Mesenchymal stem cell (in vitro differentiated cells and primary cell): ENCODE measurements around the gene C11orf54.
A peak's percentile ranks its signal among the peaks of the same experiment; 100 is the strongest.
"Not testable (repeated sequence)": the region's sequence is repeated elsewhere in the genome, so short reads cannot be mapped to it uniquely, and the experiment has no call there.

Source experiments
- DNase-seq: peaks from one replicate; pipeline ENCODE4 v3.0.0-alpha.2; 2013
- H2AFZ ChIP-seq: one replicate; pipeline ENCODE4 v1.6.1; 2013; ENCODE audit warnings: low read depth, mild to moderate bottlenecking, control low read depth, inconsistent platforms, low read length, moderate library complexity
- H2AK5ac ChIP-seq: 2 replicates; pipeline ENCODE4 v1.6.1; 2013; ENCODE audit warnings: low read length, moderate library complexity, mild to moderate bottlenecking, inconsistent platforms; ENCODE audit not compliant: severe bottlenecking
- H2BK120ac ChIP-seq: one replicate; pipeline ENCODE4 v1.6.1; 2013; ENCODE audit warnings: low read depth, mild to moderate bottlenecking, inconsistent platforms, low read length, moderate library complexity
- H2BK12ac ChIP-seq, 2 experiments: one replicate each; pipeline ENCODE4 v1.6.1; 2013; ENCODE audit warnings: inconsistent platforms in 2 of 2, low read length in 2 of 2, mild to moderate bottlenecking in 2 of 2, moderate library complexity in 2 of 2, control low read depth in 1 of 2
- H2BK15ac ChIP-seq: one replicate; pipeline ENCODE4 v1.6.1; 2013; ENCODE audit warnings: mild to moderate bottlenecking, low read depth, inconsistent platforms; ENCODE audit not compliant: poor library complexity, severe bottlenecking
- H2BK5ac ChIP-seq: 2 replicates; pipeline ENCODE4 v1.6.1; 2013; ENCODE audit warnings: low read depth, mild to moderate bottlenecking, low read length, control low read depth, inconsistent platforms; ENCODE audit not compliant: poor library complexity, severe bottlenecking
- H3K14ac ChIP-seq, 2 experiments: one replicate each; pipeline ENCODE4 v1.6.1; 2013; ENCODE audit warnings: inconsistent platforms in 2 of 2, low read length in 2 of 2, control low read depth in 1 of 2, mild to moderate bottlenecking in 1 of 2, moderate library complexity in 1 of 2
- H3K18ac ChIP-seq, 2 experiments: one replicate each; pipeline ENCODE4 v1.6.1; 2013; ENCODE audit warnings: inconsistent platforms in 2 of 2, low read length in 2 of 2, control low read depth in 1 of 2, low read depth in 1 of 2, mild to moderate bottlenecking in 1 of 2
- H3K23ac ChIP-seq, 2 experiments: one replicate each; pipeline ENCODE4 v1.6.1; 2013; ENCODE audit warnings: inconsistent platforms in 2 of 2, low read length in 2 of 2, mild to moderate bottlenecking in 2 of 2, moderate library complexity in 2 of 2, control low read depth in 1 of 2
- H3K27ac ChIP-seq: 2 replicates; pipeline ENCODE4 v1.5.1; 2013; ENCODE audit warnings: mild to moderate bottlenecking, moderate library complexity, low read length, control low read depth, inconsistent platforms; ENCODE audit not compliant: poor library complexity, severe bottlenecking
- H3K27me3 ChIP-seq, 2 experiments: 2 replicates each; pipeline versions ENCODE4 v1.6.1 to v1.7.0; 2013; ENCODE audit warnings: low read length in 2 of 2, mild to moderate bottlenecking in 2 of 2, moderate library complexity in 2 of 2, control low read depth in 1 of 2, inconsistent platforms in 1 of 2; ENCODE audit not compliant: control insufficient read depth in 1 of 2, insufficient read depth in 1 of 2
- H3K36me3 ChIP-seq, 2 experiments: 2 replicates each; pipeline versions ENCODE4 v1.6.1 to v1.7.0; 2013; ENCODE audit warnings: low read length in 2 of 2, control low read depth in 1 of 2, inconsistent platforms in 1 of 2, low read depth in 1 of 2, mild to moderate bottlenecking in 1 of 2; ENCODE audit not compliant: insufficient read depth in 2 of 2, control insufficient read depth in 1 of 2
- H3K4ac ChIP-seq, 2 experiments: one replicate each; pipeline ENCODE4 v1.6.1; 2013; ENCODE audit warnings: inconsistent platforms in 2 of 2, low read length in 2 of 2, mild to moderate bottlenecking in 2 of 2, moderate library complexity in 2 of 2, control low read depth in 1 of 2, low read depth in 1 of 2
- H3K4me1 ChIP-seq: 2 replicates; pipeline ENCODE4 v1.6.1; 2013; ENCODE audit warnings: low read depth, low read length, control low read depth; ENCODE audit not compliant: control insufficient read depth, insufficient read depth
- H3K4me2 ChIP-seq: 2 replicates; pipeline ENCODE4 v1.6.1; 2013; ENCODE audit warnings: low read length, mild to moderate bottlenecking, inconsistent platforms; ENCODE audit not compliant: poor library complexity, severe bottlenecking
- H3K4me3 ChIP-seq, 2 experiments: 2 replicates each; pipeline versions ENCODE4 v1.5.1 to v1.7.0; 2013; ENCODE audit warnings: low read length in 2 of 2, mild to moderate bottlenecking in 2 of 2, control low read depth in 1 of 2, low read depth in 1 of 2; ENCODE audit not compliant: insufficient read depth in 1 of 2
- H3K79me1 ChIP-seq: replicated peaks from 2 replicates; pipeline ENCODE4 v1.6.1; 2013; ENCODE audit warnings: mild to moderate bottlenecking, control low read depth, low read length, inconsistent platforms; ENCODE audit not compliant: poor library complexity, severe bottlenecking
- H3K9ac ChIP-seq: 2 replicates; pipeline ENCODE4 v1.7.0; 2013; ENCODE audit warnings: mild to moderate bottlenecking, low read length, moderate library complexity
- H3K9me3 ChIP-seq: 2 replicates; pipeline ENCODE4 v1.7.0; 2013; ENCODE audit warnings: mild to moderate bottlenecking, low read length; ENCODE audit not compliant: control insufficient read depth
- H4K8ac ChIP-seq: one replicate; pipeline ENCODE4 v1.6.1; 2013; ENCODE audit warnings: inconsistent platforms, mild to moderate bottlenecking, low read length, moderate library complexity
- H4K91ac ChIP-seq: one replicate; pipeline ENCODE4 v1.6.1; 2013; ENCODE audit warnings: mild to moderate bottlenecking, low read length, inconsistent platforms
- WGBS: methylation state at CpG from one replicate; pipeline ENCODE4 v1.1.7; 2013; ENCODE audit warnings: mixed read lengths; 5-methylcytosine and 5-hydroxymethylcytosine counted together

Gene C11orf54

DNA sequence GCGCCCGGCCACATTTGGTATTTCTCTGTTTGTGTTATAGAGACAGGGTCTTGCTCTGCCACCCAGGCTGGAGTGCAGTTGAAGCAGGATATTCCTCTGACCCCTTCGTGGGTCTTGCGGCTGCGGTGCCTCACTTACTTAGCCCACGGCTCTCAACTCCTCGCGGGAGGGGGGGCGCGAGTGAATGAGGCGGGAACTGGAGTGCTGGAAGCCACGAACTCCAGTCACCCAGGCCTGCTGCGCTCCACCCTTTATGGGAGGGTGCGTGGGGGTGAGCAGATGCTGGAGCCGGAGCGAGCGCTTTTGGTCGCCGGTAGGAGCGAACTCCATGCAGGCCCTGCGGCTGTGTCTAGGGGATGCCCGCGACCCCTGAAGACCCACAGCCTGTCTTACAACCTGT lies 1.8 kb downstream of the C11orf54 start:
- no peak overlapping the region for H3K14ac ChIP-seq
- H3K4ac ChIP-seq, result no peak overlapping the region
- H3K27me3 ChIP-seq, result no peaks in the 10 kb centered on the region
- no peaks in the 10 kb centered on the region for H3K9me3 ChIP-seq
- no peak overlapping the region for H2BK12ac ChIP-seq
- WGBS, result 97% methylated on average over 23 of the region's 23 CpGs
- H3K4me1 ChIP-seq, result peaks cover 10% of the 10 kb centered on the region
- H3K23ac ChIP-seq, result peak overlapping the region in 1 of 2 experiments; percentile 70
- no peak overlapping the region for H3K18ac ChIP-seq
- H3K79me1 ChIP-seq, result peaks cover 8% of the 10 kb centered on the region
- DNase-seq, result no peak
- no peak overlapping the region for H4K8ac ChIP-seq
- no peak overlapping the region for H4K91ac ChIP-seq
- no peak overlapping the region for H3K4me2 ChIP-seq
- peaks cover 9 to 25% of the 10 kb centered on the region in 2 experiments for H3K36me3 ChIP-seq
- H2BK5ac ChIP-seq, result peak overlapping the region; percentile 32
- no peak overlapping the region for H2BK15ac ChIP-seq
- no peak overlapping the region for H2AFZ ChIP-seq
- no peak overlapping the region for H3K4me3 ChIP-seq
- no peak overlapping the region for H2AK5ac ChIP-seq
- H3K9ac ChIP-seq, result no peak overlapping the region
- no peak overlapping the region for H2BK120ac ChIP-seq
- H3K27ac ChIP-seq, result no peak overlapping the region

DNA sequence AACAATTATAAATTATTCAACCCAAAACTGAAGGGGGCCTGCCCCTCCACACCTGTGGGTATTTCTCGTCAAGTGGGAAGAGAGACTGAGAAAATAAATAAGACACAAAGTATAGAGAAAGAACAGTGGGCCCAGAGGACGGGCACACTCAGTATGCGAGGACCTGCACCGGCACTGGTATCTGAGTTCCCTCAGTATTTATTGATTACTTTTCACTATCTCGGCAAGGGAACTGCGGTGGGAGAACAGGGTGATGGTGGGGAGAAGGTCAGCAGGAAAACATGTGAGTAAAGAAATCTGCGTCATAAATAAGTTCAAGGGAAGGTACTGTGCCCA lies 3.2 kb downstream of the C11orf54 start:
- H2BK120ac ChIP-seq, result no peak overlapping the region
- no peak overlapping the region for H2AFZ ChIP-seq
- H3K27ac ChIP-seq, result peak overlapping the region; percentile 78
- H2BK15ac ChIP-seq, result no peak overlapping the region
- H3K23ac ChIP-seq, result no peak overlapping the region
- H3K4me2 ChIP-seq, result no peak overlapping the region
- H4K91ac ChIP-seq, result no peak overlapping the region
- peak overlapping the region; percentile 3 for H2AK5ac ChIP-seq
- H3K4ac ChIP-seq, result no peak overlapping the region
- H4K8ac ChIP-seq, result no peak overlapping the region
- peak overlapping the region; percentile 63 for H3K9ac ChIP-seq
- H3K4me3 ChIP-seq, result peak overlapping the region in 1 of 2 experiments; percentile 43
- H3K36me3 ChIP-seq, result peaks cover 9 to 12% of the 10 kb centered on the region in 2 experiments
- no peak overlapping the region for H3K14ac ChIP-seq
- H3K9me3 ChIP-seq, result no peaks in the 10 kb centered on the region
- DNase-seq, result no peak
- H2BK12ac ChIP-seq, result no peak overlapping the region
- no peak overlapping the region for H3K18ac ChIP-seq
- 95% methylated on average over 7 of the region's 7 CpGs for WGBS
- peaks cover 10% of the 10 kb centered on the region for H3K4me1 ChIP-seq
- no peaks in the 10 kb centered on the region for H3K27me3 ChIP-seq
- no peak overlapping the region for H2BK5ac ChIP-seq
- H3K79me1 ChIP-seq, result peaks cover 8% of the 10 kb centered on the region

DNA sequence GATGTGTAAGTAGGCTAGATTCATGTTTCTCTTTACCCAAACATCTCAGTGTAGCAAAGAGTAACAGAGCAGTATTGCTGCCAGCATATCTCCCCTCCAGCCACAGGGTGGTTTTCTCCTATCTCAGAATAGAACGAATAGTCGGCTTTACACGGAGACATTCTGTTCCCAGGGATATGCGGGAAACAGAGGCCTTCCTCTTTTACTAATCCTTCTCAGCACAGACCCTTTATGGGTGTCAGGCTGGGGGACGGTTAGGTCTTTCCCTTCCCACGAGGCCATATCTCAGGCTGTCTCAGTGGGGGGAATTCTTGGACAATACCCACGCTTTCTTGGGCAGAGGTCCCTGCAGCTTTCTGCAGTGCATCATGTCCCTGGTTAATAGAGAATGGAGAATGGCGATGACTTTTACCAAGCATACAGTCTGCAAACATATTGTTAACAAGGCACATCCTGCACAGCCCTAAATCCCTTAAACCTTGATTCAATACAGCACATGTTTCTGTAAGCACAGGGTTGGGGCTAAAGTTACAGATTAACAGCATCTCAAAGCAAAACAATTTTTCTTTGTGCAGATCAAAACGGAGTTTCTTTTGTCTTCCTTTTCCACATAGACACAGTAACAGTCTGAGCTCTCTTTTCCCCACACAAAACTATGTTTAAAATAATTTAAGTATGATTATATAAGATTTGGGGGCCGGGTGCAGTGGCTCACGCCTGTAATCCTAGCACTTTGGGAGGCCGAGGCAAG lies 3.7 kb downstream of the C11orf54 start:
- DNase-seq, H2BK5ac ChIP-seq, H2BK12ac ChIP-seq, H2AK5ac ChIP-seq, H4K8ac ChIP-seq, H4K91ac ChIP-seq, H3K36me3 ChIP-seq, H3K23ac ChIP-seq, H3K9me3 ChIP-seq, H3K14ac ChIP-seq, H2BK15ac ChIP-seq, H3K4ac ChIP-seq, H3K18ac ChIP-seq, H3K27me3 ChIP-seq, H2BK120ac ChIP-seq, H2AFZ ChIP-seq, H3K79me1 ChIP-seq: not testable (repeated sequence)
- 71% methylated on average over 11 of the region's 12 CpGs for WGBS
- Histone ChIP-seq H3K4me2 (peak overlapping the region; percentile 50), H3K4me1 (peaks cover 10% of the 10 kb centered on the region), H3K27ac (peak overlapping the region; percentile 78), H3K4me3 (peak overlapping the region in 1 of 2 experiments; percentile 43), H3K9ac (peak overlapping the region; percentile 63)

DNA sequence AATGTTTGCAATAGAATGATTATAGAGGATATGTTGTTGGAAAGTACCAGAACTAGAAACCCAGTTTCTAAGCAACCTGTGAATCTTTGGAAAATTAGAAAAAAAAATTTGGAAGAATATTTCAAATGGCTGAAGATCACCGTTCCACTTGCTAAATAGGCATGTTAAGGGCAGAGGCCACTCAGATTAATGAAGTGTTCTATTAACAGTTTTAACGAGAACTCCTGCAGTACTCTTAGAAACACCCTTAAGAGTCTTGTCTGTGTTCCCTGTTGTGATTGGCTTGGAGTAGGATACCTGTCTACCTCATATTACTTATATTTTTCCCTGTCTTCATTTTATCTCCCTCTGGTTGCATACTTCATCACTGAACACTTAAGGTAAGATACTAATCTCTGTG lies 4.6 kb downstream of the C11orf54 start:
- no peak overlapping the region for H3K27ac ChIP-seq
- H2BK5ac ChIP-seq, result no peak overlapping the region
- H3K18ac ChIP-seq, result no peak overlapping the region
- no peak overlapping the region for H3K4me2 ChIP-seq
- H3K4me1 ChIP-seq, result peaks cover 10% of the 10 kb centered on the region
- WGBS, result 100% methylated on average over 1 of the region's 2 CpGs
- H3K23ac ChIP-seq, result no peak overlapping the region
- no peak overlapping the region for H3K4ac ChIP-seq
- H4K91ac ChIP-seq, result no peak overlapping the region
- DNase-seq, result no peak
- no peak overlapping the region for H2BK120ac ChIP-seq
- H2BK15ac ChIP-seq, result no peak overlapping the region
- peaks cover 8% of the 10 kb centered on the region for H3K79me1 ChIP-seq
- no peaks in the 10 kb centered on the region for H3K9me3 ChIP-seq
- H2AFZ ChIP-seq, result no peak overlapping the region
- H2AK5ac ChIP-seq, result no peak overlapping the region
- H3K27me3 ChIP-seq, result no peaks in the 10 kb centered on the region
- peaks cover 7 to 9% of the 10 kb centered on the region in 2 experiments for H3K36me3 ChIP-seq
- H2BK12ac ChIP-seq, result no peak overlapping the region
- H3K14ac ChIP-seq, result no peak overlapping the region
- no peak overlapping the region for H3K9ac ChIP-seq
- H4K8ac ChIP-seq, result no peak overlapping the region
- no peak overlapping the region for H3K4me3 ChIP-seq
